ENCODE results near the gene WASF3. TPM values are rescaled to one million over a fixed set of nuclear protein-coding genes. Genes with fewer than 3 reads are reported as not detected.

WASF3 gene
- total and polyA plus RNA-seq, 2 experiments from 2014 or later, result 9.9 to 20.7 TPM

- Mint-ChIP-seq H3K27me3 (ENCODE audit: insufficient read depth, low read depth, poor library complexity) (peaks cover 6% of the 10 kb centered on the region), H3K4me1 (peaks cover 12% of the 10 kb centered on the region), H3K4me3 (no peak overlapping the region), H3K36me3 (ENCODE audit: low read depth) (peaks cover 15% of the 10 kb centered on the region; the same call in 2 of the 3 replicates), H3K9me3 (peaks cover 16% of the 10 kb centered on the region; the same call in 2 of the 3 replicates), H3K27ac (no peak overlapping the region)
- peaks cover 80% of the 10 kb centered on the region for H3K79me2 ChIP-seq (replicated peaks; ENCODE audit: insufficient read depth)
- H3F3A ChIP-seq (replicated peaks; ENCODE audit: low read depth), result no peaks in the 10 kb centered on the region
- H3K4me3 ChIP-seq, result no peak overlapping the region
- peaks cover 4% of the 10 kb centered on the region; the same call in 1 of the 2 replicates for H3K4me1 ChIP-seq (ENCODE audit: insufficient read depth)
- H3K27me3 ChIP-seq (ENCODE audit: insufficient read depth), result no peaks in the 10 kb centered on the region
- ATAC-seq, result no peak
- TF ChIP-seq ETS1 (IDR thresholded peaks at IDR 0.05) (no peak), STAT1 (IDR thresholded peaks at IDR 0.05; ENCODE audit: unreplicated experiment) (no peak), EZH2phosphoT487 (IDR thresholded peaks at IDR 0.05; ENCODE audit: unreplicated experiment) (no peak), EZH2 (IDR thresholded peaks at IDR 0.05; ENCODE audit: low read depth, unreplicated experiment) (no peak), ZNF462 (CRISPR knock-in tag; IDR thresholded peaks at IDR 0.05) (no peak), JUNB (IDR thresholded peaks at IDR 0.05; ENCODE audit: unreplicated experiment) (no peak), REST (IDR thresholded peaks at IDR 0.05; ENCODE audit: unreplicated experiment) (no peak), NANOG (IDR thresholded peaks at IDR 0.05; ENCODE audit: borderline replicate concordance) (no peak), ZNF114 (CRISPR knock-in tag; IDR thresholded peaks at IDR 0.05) (no peak), CREB1 (CRISPR knock-in tag; IDR thresholded peaks at IDR 0.05; ENCODE audit: low read depth) (no peak), POLR2AphosphoS5 (IDR thresholded peaks at IDR 0.05; ENCODE audit: low read depth) (no peak), ZNF331 (CRISPR knock-in tag; IDR thresholded peaks at IDR 0.05; ENCODE audit: low read depth) (no peak), CTCF (conservative IDR thresholded peaks at IDR 0.05; ENCODE audit: low read depth in 2 of 2) (no peak)
- H3K36me3 ChIP-seq (ENCODE audit: insufficient read depth), result no peaks in the 10 kb centered on the region
- no peaks in the 10 kb centered on the region for H3K9me2 ChIP-seq (ENCODE audit: insufficient read depth)
- H3K27ac ChIP-seq (ENCODE audit: low read depth), result no peak overlapping the region
- no peak overlapping the region for H3K4me2 ChIP-seq
- no peaks in the 10 kb centered on the region; the same call in 1 of the 2 replicates for H4K20me1 ChIP-seq (replicated peaks; ENCODE audit: insufficient read depth)
- H2AFZ ChIP-seq, result no peak overlapping the region
- DNase-seq (ENCODE audit: low spot score), result no peak
Observed at GRCh38 chr13:26571518-26571917, 14.0 kb downstream of the WASF3 start.

Measured in GM23338 (cell line).